ENCODE results near the gene WDR76.

The WDR76 gene

GRCh38 chr15:43878446-43878845, 51.6 kb downstream of the WDR76 start:
- DNase-seq (ENCODE audit: low spot score) = no peak

DNA sequence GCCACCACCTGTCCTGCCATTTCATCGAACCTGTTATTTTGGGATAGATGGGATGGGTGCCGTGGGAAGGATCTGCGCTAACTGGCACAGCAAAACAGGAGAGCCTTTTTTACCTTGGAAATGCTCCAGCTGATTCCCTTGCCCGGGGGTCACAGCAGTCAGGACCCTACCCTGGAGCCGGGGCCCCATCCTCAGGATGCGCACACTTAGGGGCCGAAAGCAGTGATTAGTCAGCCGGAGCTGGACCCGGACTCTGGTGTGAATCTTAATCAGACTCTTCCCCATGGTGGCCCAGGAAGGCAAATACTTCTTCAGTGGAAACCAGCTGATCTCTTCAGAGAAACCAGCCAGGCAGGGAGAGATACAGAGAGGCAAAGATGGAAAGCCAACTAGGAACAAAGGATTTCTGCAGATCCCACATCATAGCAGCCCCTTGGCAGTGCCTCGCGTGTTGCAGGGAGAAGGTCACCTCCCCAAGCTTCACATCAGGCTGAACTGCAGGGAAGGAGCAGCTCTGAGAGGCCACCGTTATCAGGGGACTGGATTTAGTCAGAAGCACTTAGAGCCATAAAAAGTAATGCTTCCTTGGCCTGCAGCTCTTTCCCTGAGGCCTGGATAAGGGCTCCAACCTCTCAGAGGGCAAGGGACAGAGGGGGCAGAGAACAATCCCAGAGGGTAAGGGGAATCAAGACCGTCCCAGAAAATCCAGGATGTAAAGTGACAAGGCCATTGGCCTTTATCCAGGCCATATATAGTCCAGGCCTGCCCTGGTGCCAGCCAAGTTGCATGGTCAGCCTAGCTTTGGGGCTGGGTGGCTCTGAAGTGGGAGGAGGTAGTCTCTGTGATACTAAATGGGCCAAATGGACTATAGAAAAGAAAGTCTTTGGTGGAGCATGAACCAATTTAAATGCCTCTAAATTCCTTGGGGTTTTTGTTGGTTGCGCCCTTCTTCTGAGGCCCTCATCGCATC, 52.9 kb downstream of the WDR76 start:
- no peak for DNase-seq (ENCODE audit: low spot score)

GRCh38 chr15:43880406-43881194, 53.8 kb downstream of the WDR76 start:
- DNase-seq (ENCODE audit: low spot score) = no peak

DNA sequence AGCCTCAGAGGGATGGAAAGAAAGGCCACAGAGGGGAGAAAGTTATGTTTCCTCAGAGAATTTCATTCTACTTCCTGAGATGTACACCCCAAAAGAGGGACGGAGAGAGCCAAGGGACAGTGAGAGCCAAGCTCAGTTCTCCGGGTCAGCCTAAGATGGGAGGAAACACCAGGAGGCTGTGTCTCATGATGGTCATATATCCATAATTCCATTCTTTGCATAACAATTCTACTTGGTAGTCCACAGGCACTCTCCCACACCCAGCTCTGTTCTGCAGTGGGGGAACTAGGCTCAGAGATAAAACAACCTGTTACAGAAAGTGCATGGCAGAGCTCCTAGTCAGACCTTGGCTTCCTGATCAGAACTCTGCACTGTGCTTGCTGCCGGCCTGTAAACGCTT, 54.4 kb downstream of the WDR76 start:
- no peak for DNase-seq (ENCODE audit: low spot score)

- DNase-seq (ENCODE audit: low spot score) = no peak
Measured at GRCh38 chr15:43881944-43882343, 55.1 kb downstream of the WDR76 start.

- no peak for DNase-seq (ENCODE audit: low spot score)
Measured at GRCh38 chr15:43883571-43883970, 56.8 kb downstream of the WDR76 start.

DNA sequence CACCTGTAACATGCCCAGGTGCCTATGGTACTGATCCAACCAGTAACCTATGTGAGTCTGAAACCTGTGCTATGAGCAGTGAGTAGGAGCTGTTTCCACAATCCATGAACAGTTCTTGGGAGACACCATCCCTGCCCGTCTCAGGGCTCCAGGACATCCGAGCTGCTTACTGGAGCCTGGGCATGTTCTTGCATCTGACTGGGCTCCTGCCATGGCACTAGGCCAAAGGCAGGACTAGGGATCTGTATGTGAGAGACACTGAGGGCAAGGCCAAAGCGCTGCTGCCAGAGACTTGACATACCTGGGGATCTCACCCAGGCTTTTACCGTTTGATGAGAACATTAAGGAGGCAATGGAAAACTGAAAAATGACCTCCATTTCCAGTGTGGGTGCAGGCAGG, 59.8 kb downstream of the WDR76 start:
- DNase-seq (ENCODE audit: low spot score) = no peak

DNA sequence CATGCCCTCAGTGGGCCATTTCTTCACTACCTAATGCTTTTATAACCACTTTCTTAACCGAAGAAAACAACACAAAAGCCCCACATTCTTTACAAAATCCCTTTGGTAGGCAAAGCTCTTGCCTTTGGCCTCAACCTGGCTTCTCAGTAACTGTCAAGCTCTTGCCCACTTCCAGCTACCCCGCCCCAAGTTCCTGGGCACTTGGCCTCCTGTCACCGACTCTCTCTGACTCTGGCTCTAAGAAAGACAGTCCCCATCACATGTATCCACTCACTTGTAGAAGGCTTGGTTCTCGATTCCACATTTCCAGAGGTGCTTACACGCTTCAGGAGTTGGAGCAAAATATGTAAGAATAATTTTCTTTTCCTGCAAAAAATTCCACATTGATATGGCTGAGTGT, 61.1 kb downstream of the WDR76 start:
- no peak for DNase-seq (ENCODE audit: low spot score)

GRCh38 chr15:43889042-43889441, 62.2 kb downstream of the WDR76 start:
- no peak for DNase-seq (ENCODE audit: low spot score)

DNA sequence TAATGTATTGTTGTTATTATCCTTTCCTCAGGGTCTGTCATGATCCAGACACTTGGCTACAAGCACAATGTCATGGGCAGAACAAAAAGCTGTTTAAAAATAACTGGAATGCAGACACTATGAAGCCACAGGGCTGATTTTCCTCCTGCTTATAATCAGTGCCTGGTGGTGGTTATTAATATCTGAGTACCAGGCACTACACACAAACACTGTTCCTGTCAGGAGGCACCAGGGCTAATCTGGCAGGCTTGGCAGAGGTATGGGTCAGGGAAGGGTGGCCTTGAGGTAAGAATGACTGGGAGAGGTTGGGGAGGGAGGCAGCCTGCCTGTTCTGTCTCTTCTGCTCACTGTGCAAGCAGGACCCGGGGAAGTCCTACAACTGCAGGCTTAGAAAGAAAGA, 67.2 kb downstream of the WDR76 start:
- DNase-seq (ENCODE audit: low spot score) = no peak

GRCh38 chr15:43895586-43895985, 68.8 kb downstream of the WDR76 start:
- no peak for DNase-seq (ENCODE audit: low spot score)

DNA sequence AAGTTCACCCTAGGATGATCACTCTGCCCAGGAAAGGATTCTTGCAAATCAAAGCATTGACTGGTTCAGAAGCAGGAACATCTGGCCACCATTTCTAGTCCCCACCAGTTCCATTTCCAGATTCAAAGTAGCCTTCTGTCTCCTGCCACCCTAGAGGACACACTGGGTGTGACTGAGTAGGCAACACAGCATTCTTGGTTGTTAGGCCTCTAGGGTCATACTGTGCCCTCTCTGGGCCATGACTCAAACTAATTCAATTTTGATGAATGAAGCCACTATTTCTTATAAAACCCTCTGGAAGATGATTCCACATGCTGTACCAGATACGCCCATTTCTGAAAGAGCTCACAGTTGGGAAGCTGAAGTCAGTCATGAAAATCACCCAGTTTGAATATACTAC, 69.7 kb downstream of the WDR76 start:
- no peak for DNase-seq (ENCODE audit: low spot score)

DNA sequence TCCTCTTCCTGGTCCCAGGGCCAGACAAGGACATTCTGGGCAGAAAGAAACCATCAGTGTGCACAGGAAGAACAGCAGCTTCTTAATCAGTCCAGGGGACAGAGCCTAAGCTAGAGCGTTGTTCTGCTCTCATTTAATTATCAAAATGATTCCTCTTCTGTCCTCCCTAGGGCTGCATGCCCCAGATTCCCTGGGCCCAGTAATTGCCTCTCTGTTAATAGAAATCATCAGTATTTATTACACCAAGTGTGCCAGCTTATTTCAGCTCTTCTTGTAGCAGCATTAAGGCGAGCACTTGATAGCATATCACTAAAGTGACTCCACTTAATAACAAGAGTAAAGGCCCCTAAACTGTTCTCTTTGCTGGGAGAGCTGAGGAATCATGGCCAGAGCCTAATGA, 72.1 kb downstream of the WDR76 start:
- DNase-seq (ENCODE audit: low spot score) = no peak

- no peak for DNase-seq (ENCODE audit: low spot score)
Measured at GRCh38 chr15:43899928-43900327, 73.1 kb downstream of the WDR76 start.

- no peak for DNase-seq (ENCODE audit: low spot score)
Measured at GRCh38 chr15:43900996-43901395, 74.2 kb downstream of the WDR76 start.

DNA sequence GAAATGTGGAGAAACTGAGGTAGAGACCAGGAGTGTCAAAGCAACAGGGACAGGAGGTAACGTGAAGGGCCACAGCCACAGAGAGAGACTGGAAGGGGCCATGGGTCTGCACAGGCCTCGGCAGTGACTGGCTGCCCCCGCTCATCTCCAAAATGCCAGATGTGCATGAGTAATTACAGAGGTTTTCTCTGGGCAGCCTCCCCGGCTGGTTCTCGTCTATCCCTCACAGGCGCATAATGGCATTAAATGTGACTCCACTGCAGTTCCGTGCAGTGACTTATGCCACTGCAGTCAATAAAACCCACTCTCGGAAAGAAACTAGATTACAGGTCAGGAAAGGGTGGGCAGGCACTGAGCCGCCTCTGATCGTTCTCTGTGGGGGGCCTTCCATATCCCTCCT, 74.7 kb downstream of the WDR76 start:
- no peak for DNase-seq (ENCODE audit: low spot score)

GRCh38 chr15:43903864-43904290, 77.1 kb downstream of the WDR76 start:
- DNase-seq (ENCODE audit: low spot score) = peak; percentile 72

- DNase-seq (ENCODE audit: low spot score) = no peak
Measured at GRCh38 chr15:43905755-43906154, 79.0 kb downstream of the WDR76 start.

GRCh38 chr15:43908516-43909050, 81.8 kb downstream of the WDR76 start:
- no peak for DNase-seq (ENCODE audit: low spot score)

GRCh38 chr15:43911235-43911781, 84.5 kb downstream of the WDR76 start:
- no peak for DNase-seq (ENCODE audit: low spot score)

DNA sequence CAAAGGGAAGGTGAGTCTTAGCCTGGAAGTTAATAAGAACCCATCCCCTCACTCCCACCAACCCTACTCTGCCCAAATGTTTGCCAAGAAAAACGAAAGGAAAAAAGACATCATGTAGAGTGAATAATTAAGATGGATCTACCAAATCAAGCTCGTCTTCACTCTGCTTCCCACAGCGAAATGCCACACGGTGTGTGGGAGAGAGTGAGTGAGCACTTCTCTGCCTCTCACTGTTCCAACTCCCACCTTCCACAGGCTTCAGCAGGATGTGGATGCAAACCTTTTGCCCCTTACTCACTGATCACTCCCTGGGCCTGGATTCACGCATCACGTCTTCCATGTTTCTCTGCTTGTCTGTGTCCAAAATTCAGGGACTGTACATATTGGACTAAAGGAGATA, 85.4 kb downstream of the WDR76 start:
- DNase-seq (ENCODE audit: low spot score) = no peak

- DNase-seq (ENCODE audit: low spot score) = no peak
Measured at GRCh38 chr15:43913026-43913780, 86.4 kb downstream of the WDR76 start.

All from activated CD4-positive, alpha-beta T cell treated with anti-CD3 and anti-CD28 coated beads, Interleukin-2, Interleukin-4, amounts not matched to agents 100 ng/mL and 50 ng/mL, durations not matched to agents 16 hours and 8 hours (primary cell).